ENCODE results near the gene ADIPOR1.

ADIPOR1 gene

GRCh38 chr1:202968895-202969295, 10.8 kb upstream of the ADIPOR1 start:
- DNase-seq (ENCODE audit: low read depth in 3 of 3), result no peak

- DNase-seq (ENCODE audit: low read depth in 3 of 3), result no peak
Observed at GRCh38 chr1:202968351-202968750, 10.2 kb upstream of the ADIPOR1 start.

GRCh38 chr1:202967684-202968281, 9.7 kb upstream of the ADIPOR1 start:
- DNase-seq (ENCODE audit: low read depth in 3 of 3), result no peak

DNA sequence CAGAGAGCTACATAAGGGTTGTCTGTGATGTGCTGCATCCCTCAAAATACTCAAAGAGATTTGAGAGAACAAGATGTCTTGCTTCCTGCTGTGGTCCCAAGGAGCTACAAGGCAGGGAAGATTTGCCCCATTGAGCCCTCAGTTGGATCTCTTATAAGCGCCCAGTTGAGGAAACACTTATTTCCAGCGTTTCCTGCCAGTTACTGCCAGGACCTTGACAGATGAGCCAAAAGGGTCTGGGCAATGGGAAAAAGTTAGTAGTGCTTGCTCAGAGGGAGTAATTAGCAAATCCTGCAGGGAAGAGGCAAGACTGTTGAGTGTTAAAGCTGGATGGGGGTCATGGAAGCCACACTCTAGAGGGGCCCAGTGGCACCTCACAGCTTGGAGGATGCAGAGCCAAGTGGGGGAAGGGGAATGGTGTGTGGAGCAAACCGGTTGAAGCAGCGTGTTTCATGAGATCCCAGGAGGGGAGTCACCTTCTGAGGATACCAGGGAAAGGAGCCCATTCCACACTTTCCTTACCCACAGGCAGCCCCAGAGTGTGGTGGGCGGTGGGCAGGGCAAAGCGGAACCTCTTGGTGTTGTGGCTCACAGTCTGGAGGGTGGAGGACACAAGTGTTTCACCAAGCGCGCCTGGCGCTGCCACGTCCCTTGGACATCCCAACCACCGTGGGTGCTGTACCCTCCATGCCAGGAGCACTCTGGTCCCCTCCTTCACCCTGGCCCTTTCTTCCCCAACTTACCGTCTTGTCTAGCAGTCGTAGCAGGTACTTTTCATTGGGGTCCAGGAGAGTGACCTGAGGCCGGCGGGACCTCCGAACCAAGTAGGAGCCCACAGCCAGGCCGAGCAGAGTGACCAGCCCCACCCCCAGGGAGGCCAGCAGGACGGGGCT, 8.1 kb upstream of the ADIPOR1 start:
- DNase-seq (ENCODE audit: low read depth in 3 of 3), result no peak

GRCh38 chr1:202965422-202965821, 7.3 kb upstream of the ADIPOR1 start:
- DNase-seq (ENCODE audit: low read depth in 3 of 3), result no peak

DNA sequence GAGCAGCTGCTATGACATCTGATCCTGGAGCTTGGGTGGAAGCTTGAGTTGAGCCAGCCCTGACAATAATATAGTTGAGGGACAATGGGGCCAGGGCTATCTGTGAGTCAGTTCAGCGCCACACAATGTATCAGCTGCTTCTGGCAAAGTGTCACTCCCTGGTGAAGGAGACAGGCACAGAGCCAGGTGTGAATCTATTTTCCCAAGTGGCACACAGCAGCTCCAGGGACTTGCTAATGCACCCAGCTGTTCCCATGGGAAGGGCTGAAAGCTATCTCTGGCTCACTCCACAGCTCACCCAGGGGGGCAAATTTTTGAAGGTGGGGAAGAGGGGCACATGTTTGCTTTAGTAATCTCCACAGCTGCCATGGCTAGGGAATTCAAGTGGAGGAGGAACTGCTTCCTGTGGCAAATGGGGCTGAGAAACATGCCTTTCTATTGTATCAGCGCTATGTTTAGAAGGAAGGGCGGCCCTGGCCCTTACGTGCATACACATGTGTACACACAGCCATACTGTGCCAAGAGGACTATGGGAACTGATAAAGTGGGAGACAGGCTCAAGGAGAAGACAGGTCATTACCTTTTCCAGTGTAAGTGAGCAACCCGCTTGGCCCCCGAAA, 6.8 kb upstream of the ADIPOR1 start:
- DNase-seq (ENCODE audit: low read depth in 3 of 3), result no peak

GRCh38 chr1:202961220-202961880, 3.2 kb upstream of the ADIPOR1 start:
- no peak for DNase-seq (ENCODE audit: low read depth in 3 of 3)

- DNase-seq (ENCODE audit: low read depth in 3 of 3), result no peak
Observed at GRCh38 chr1:202959276-202959620, 1.1 kb upstream of the ADIPOR1 start.

DNA sequence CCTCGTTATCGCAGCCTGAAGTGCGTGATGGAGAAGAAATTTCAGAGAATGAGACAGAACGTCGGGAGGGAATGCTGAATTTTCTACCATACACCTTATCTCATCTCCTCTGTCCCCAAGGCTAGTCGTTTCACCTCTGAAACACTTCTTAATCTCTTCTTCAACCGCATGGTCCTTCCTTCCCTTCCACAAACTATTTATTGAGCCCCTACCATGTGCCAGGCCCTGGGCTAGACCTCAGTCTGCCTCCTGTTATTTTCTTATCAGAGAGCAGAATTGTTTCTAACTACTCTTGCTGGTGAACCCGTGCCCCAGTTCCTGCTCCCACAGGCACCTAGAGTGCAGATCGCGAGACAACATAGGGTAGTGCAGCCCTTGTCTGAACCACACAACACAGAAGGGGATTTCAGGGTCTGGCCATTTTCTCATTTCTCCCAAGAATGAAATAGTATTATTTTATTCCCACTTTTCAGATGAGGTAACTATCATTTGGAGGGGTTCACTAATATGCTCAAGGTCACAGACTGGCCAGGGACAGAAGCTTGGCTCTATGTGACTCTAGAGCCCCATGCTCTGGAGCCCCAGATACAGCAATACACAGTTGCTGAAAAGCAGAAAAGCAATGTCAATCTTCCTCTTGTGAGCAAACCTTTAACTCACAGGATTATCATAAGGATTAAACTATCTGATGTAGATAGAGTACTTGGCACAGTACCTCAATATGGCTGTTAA, 598 bp upstream of the ADIPOR1 start:
- no peak for DNase-seq (ENCODE audit: low read depth in 3 of 3)

DNA sequence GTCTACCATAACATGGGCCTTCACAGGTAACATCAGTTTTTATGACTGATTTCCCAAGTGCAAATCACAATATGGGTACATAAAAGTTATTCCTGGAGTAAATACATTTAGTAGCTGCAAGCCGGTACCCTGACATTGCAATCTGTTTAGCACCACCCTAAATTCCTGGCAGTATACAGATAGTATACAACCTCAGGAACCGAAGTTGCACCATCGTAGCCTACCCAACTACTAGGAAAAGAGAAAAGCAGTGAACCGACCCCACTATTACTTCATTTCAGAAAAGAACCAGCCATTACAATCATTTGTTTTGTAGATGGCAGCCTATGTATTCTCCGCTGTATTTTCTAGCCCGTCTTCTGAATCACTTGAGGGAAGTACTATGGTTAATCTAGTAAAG, 1.1 kb downstream of the ADIPOR1 start:
- DNase-seq (ENCODE audit: low read depth in 3 of 3), result no peak

- DNase-seq (ENCODE audit: low read depth in 3 of 3), result no peak
Observed at GRCh38 chr1:202954057-202954745, 3.9 kb downstream of the ADIPOR1 start.

DNA sequence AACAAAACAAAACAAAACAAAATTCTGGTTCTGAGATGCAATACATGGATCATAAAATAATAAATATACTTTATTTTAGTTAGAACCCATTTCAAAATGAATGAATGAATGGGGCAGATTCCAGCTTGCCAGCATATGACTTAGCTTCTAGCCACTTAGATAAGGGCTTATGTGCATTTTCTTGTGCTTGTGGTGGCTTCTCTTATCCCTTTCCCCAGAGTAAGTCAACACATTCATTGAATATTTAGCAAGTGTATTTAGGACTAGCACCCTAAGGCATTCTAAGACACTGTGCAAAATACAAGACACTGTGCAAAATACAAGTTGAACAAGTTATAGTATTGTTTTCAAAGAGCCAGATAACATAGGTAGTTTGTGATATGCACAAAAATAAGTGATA, 4.7 kb downstream of the ADIPOR1 start:
- DNase-seq (ENCODE audit: low read depth in 3 of 3), result no peak

DNA sequence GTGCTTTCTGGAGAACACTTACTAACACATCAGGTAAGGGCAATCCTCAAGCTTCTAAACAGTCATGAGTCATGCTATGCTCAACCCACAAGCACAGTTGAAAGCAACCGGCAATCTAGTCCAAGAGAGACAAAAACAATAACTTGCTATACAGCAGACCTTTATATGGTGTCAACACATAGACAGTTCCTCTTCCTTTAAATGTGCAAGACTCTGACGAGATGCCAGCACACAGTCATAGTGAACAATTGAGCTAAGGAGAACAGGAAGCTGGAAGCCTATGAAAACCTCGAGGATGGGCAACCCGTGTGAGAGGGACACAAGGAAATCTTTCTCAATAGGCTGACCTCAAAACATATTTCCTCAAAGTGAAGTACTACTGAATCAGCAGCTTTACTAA, 5.3 kb downstream of the ADIPOR1 start:
- DNase-seq (ENCODE audit: low read depth in 3 of 3), result no peak

GRCh38 chr1:202952099-202952498, 6.0 kb downstream of the ADIPOR1 start:
- no peak for DNase-seq (ENCODE audit: low read depth in 3 of 3)

DNA sequence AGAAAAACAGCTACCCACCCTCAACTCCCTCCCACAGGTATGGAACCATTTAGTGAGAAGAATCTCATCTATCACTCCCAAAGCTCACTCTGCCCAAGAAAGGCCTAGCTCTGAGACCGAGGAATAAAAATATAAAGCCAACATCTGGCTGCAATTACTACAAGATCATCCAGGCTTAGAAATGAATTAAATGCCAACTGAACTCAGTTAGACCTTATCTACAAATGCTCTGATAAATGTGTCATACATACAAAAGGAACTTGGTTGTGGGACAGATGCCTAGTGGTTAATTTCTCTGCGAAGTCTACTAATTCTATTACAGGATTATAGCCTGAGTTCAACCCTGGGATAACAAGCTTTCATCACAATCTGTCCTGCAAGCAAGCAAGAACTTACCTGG, 6.7 kb downstream of the ADIPOR1 start:
- no peak for DNase-seq (ENCODE audit: low read depth in 3 of 3)

GRCh38 chr1:202945483-202945882, 12.6 kb downstream of the ADIPOR1 start:
- no peak for DNase-seq (ENCODE audit: low read depth in 3 of 3)

- DNase-seq (ENCODE audit: low read depth in 3 of 3), result no peak
Observed at GRCh38 chr1:202944438-202944921, 13.6 kb downstream of the ADIPOR1 start.

GRCh38 chr1:202942426-202942825, 15.7 kb downstream of the ADIPOR1 start:
- no peak for DNase-seq (ENCODE audit: low read depth in 3 of 3)

DNA sequence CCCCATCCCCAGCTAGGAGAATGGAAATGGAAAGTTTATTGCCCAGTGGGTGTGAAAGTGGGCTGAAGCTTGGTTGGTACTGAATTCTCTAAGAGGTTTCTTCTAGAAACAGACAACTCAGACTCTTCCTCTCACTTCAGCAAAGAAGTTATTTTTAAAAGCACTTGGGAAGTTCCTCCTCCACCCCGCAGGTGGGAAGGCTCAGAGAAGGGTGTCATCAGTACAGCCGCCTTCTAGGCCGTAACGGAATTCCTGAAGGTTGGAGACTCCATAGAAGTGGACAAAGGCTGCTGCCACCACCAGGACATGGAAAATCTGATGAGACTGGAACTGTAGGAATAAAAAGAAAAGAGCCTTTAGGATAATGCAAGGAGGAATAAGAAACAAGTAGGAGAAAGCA, 16.7 kb downstream of the ADIPOR1 start:
- no peak for DNase-seq (ENCODE audit: low read depth in 3 of 3)

DNA sequence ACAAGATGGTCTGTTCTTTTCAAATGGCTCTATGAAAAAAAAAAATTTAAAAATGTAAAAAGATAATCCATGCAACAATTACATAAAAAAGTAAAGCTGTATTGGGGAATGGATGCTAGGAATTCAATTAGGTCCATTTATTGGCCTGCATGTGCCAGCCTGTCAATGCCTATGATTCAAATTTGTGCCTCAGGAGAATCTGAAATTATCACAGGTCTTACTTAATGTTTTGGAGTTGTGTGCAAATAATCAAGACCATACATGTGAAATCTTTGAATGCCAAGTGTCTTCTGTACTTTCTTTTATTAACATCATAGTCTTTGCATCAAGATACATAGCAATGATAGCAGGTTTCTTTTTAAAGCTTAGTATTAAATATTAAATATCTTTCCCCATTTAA, 17.6 kb downstream of the ADIPOR1 start:
- DNase-seq (ENCODE audit: low read depth in 3 of 3), result no peak

DNA sequence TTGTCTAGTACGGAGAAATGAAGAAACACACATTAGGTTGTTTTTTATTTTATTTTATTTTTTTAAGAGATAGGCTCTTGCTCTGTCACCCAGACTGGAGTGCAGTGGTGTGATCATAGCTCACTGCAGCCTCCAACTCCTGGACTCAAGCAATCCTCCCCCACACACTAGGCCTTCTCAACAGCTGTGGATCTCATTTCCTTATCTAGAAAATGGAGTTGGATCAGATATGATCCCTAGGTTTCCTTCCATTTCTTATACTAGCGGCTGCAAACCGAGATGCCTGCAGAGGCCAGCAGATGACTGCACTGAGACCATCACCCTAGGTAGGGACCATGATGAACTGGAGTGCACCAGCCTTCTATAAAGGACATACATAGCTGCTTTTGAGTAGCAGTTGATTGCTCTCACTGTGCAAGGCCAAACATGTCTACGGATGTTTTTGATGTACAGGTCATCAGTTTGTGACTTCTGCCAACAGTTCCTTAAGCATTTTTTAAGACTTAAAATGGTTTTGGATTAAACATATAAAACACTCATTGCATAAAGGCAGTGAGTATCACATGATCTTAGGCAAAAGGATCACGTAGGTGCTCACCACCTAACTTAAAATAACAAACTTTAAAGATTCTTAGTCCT, 19.7 kb downstream of the ADIPOR1 start:
- DNase-seq (ENCODE audit: low read depth in 3 of 3), result no peak
